ENCODE data around the gene AFF1.

GRCh38 chr4:86939729-86940575 lies 5.1 kb downstream of the AFF1 start:
- TF ChIP-seq ETV6 (CRISPR knock-in tag; IDR thresholded peaks at IDR 0.05), result no peak
- no peak for TF ChIP-seq ATF2 (CRISPR knock-in tag; IDR thresholded peaks at IDR 0.05; ENCODE audit: borderline replicate concordance, low read depth)
- TF ChIP-seq, protein P1, sequence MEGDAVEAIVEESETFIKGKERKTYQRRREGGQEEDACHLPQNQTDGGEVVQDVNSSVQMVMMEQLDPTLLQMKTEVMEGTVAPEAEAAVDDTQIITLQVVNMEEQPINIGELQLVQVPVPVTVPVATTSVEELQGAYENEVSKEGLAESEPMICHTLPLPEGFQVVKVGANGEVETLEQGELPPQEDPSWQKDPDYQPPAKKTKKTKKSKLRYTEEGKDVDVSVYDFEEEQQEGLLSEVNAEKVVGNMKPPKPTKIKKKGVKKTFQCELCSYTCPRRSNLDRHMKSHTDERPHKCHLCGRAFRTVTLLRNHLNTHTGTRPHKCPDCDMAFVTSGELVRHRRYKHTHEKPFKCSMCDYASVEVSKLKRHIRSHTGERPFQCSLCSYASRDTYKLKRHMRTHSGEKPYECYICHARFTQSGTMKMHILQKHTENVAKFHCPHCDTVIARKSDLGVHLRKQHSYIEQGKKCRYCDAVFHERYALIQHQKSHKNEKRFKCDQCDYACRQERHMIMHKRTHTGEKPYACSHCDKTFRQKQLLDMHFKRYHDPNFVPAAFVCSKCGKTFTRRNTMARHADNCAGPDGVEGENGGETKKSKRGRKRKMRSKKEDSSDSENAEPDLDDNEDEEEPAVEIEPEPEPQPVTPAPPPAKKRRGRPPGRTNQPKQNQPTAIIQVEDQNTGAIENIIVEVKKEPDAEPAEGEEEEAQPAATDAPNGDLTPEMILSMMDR (IDR thresholded peaks at IDR 0.05), result no peak
- TF ChIP-seq ATF1 (CRISPR knock-in tag; IDR thresholded peaks at IDR 0.05), result no peak
- TF ChIP-seq, protein P2, sequence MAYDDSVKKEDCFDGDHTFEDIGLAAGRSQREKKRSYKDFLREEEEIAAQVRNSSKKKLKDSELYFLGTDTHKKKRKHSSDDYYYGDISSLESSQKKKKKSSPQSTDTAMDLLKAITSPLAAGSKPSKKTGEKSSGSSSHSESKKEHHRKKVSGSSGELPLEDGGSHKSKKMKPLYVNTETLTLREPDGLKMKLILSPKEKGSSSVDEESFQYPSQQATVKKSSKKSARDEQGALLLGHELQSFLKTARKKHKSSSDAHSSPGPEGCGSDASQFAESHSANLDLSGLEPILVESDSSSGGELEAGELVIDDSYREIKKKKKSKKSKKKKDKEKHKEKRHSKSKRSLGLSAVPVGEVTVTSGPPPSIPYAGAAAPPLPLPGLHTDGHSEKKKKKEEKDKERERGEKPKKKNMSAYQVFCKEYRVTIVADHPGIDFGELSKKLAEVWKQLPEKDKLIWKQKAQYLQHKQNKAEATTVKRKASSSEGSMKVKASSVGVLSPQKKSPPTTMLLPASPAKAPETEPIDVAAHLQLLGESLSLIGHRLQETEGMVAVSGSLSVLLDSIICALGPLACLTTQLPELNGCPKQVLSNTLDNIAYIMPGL (CRISPR knock-in tag; IDR thresholded peaks at IDR 0.05), result no peak

Measured in WTC11 (cell line).